Sigmoid colon (tissue), 4 donors: ENCODE data around the gene ARSG.

Experiments used
- CTCF ChIP-seq, 4 experiments: fragments of 450-650 bp in 3 of 4; fragments of 200-600 bp in 1 of 4; IDR thresholded peaks; one replicate each; pipeline ENCODE4 v1.5.1; 2016 to 2019; ENCODE audit warnings: antibody characterized with exemption in 4 of 4, mild to moderate bottlenecking in 3 of 4, moderate library complexity in 2 of 4
- POLR2A ChIP-seq, 2 donors: fragments of 450-650 bp; IDR thresholded peaks; one replicate each; pipeline ENCODE4 v1.6.1; 2016; ENCODE audit warnings: antibody characterized with exemption in 2 of 2, mild to moderate bottlenecking in 2 of 2, moderate library complexity in 2 of 2
- POLR2AphosphoS5 ChIP-seq, 4 donors: sonication (generic); formaldehyde crosslinking; IDR thresholded peaks; one replicate each; pipeline ENCODE4 v1.6.1; 2017; ENCODE audit warnings: antibody characterized with exemption in 4 of 4

DNA sequence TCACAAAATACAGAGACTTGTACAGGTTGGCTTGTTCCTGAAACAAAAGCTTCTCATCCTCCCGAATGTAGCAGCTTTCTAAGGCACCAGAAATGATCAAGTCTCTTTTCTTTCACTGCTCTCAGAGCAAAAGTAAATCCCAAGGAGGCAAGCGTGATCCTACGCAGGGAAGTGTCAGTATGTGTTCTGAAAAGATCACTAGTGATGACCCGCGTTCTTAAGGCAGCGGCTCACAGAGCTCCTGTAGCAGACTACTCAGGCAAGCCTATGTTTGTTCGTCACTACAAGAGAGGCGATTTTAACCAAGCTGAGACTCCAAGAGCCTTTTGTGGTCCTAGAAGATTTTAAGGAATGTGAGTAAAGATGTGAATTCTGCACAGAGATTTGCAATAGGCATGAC lies 131.5 kb downstream of the ARSG start:
- TF ChIP-seq POLR2A (IDR thresholded peaks at IDR 0.05) = no peak
- TF ChIP-seq CTCF (IDR thresholded peaks at IDR 0.05) = no peak
- no peak for TF ChIP-seq POLR2AphosphoS5 (IDR thresholded peaks at IDR 0.05)
